ENCODE measurements around the gene TRAPPC13. TPM values are rescaled to one million over a fixed set of nuclear protein-coding genes. Genes with fewer than 3 reads are reported as not detected.
"Not testable (repeated sequence)": the region's sequence is repeated elsewhere in the genome, so short reads cannot be mapped to it uniquely, and the experiment has no call there.

The TRAPPC13 gene
- total RNA-seq = 23.7 TPM

GRCh38 chr5:65624571-65625555 lies at the start of gene TRAPPC13, which contains the start of gene SHLD3:
Gene TRAPPC13 (plus strand): TSS chr5:65625027. CDS start chr5:65625061, 34 bp downstream.
Gene SHLD3 (plus strand): TSS chr5:65625027. CDS start chr5:65629588, 4,561 bp downstream.
- intact Hi-C loops (cut with DNase I) = no loop called here
- peak; percentile 96 for ATAC-seq

GRCh38 chr5:65577141-65577540 lies 47.7 kb upstream of the TRAPPC13 start:
- no peak for ATAC-seq
- intact Hi-C loops (cut with DNase I) = no loop called here

More at GRCh38 chr5:65624571-65625555, at the start of gene TRAPPC13, which contains the start of gene SHLD3:
- peak; percentile 88 for DNase-seq (ENCODE audit: low spot score)

GRCh38 chr5:65588694-65589093 lies 36.1 kb upstream of the TRAPPC13 start:
- no peak for ATAC-seq
- no peak for DNase-seq (ENCODE audit: low spot score)
- intact Hi-C loops (cut with DNase I) = no loop called here

More at GRCh38 chr5:65577141-65577540, 47.7 kb upstream of the TRAPPC13 start:
- DNase-seq (ENCODE audit: low spot score) = no peak

- ATAC-seq; DNase-seq (ENCODE audit: low spot score); intact Hi-C loops (cut with DNase I): not testable (repeated sequence)
Observed at GRCh38 chr5:65601761-65602160, 23.1 kb upstream of the TRAPPC13 start.

GRCh38 chr5:65611524-65611923 lies 13.3 kb upstream of the TRAPPC13 start:
- no peak for ATAC-seq
- DNase-seq (ENCODE audit: low spot score) = no peak

GRCh38 chr5:65612298-65612907 lies 12.4 kb upstream of the TRAPPC13 start:
- intact Hi-C loops (cut with DNase I) = no loop called here
- no peak for DNase-seq (ENCODE audit: low spot score)
- no peak for ATAC-seq

More at GRCh38 chr5:65611524-65611923, 13.3 kb upstream of the TRAPPC13 start:
- intact Hi-C loops (cut with DNase I) = no loop called here

- DNase-seq (ENCODE audit: low spot score) = no peak
- ATAC-seq = no peak
Observed at GRCh38 chr5:65620021-65620420, 4.8 kb upstream of the TRAPPC13 start.

GRCh38 chr5:65621961-65622360 lies 2.9 kb upstream of the TRAPPC13 start:
- DNase-seq (ENCODE audit: low spot score); ATAC-seq; intact Hi-C loops (cut with DNase I): not testable (repeated sequence)

More at GRCh38 chr5:65620021-65620420, 4.8 kb upstream of the TRAPPC13 start:
- intact Hi-C loops (cut with DNase I) = no loop called here

- DNase-seq (ENCODE audit: low spot score) (no peak), ATAC-seq (no peak)
- intact Hi-C loops (cut with DNase I) = no loop called here
Observed at GRCh38 chr5:65623482-65623881, 1.3 kb upstream of the TRAPPC13 start.

- intact Hi-C loops (cut with DNase I) = no loop called here
- DNase-seq (ENCODE audit: low spot score) (peak; percentile 92), ATAC-seq (peak; percentile 99)
Observed at GRCh38 chr5:65624025-65624570, 729 bp upstream of the TRAPPC13 start, which contains the start of gene TRIM23. Gene TRIM23 (minus strand): TSS chr5:65624333. CDS start chr5:65624274, 59 bp downstream.

GRCh38 chr5:65625743-65626142 lies 916 bp downstream of the TRAPPC13 start:
- intact Hi-C loops (cut with DNase I) = no loop called here

GRCh38 chr5:65630981-65631380 lies 6.2 kb downstream of the TRAPPC13 start:
- ATAC-seq (no peak), DNase-seq (ENCODE audit: low spot score) (no peak)
- intact Hi-C loops (cut with DNase I) = no loop called here

More at GRCh38 chr5:65625743-65626142, 916 bp downstream of the TRAPPC13 start:
- ATAC-seq (no peak), DNase-seq (ENCODE audit: low spot score) (no peak)

GRCh38 chr5:65640240-65640639 lies 15.4 kb downstream of the TRAPPC13 start:
- intact Hi-C loops (cut with DNase I) = no loop called here
- DNase-seq (ENCODE audit: low spot score) = no peak
- ATAC-seq = no peak

GRCh38 chr5:65646938-65647337 lies 22.1 kb downstream of the TRAPPC13 start:
- DNase-seq (ENCODE audit: low spot score) = no peak
- intact Hi-C loops (cut with DNase I) = no loop called here

GRCh38 chr5:65647941-65648340 lies 23.1 kb downstream of the TRAPPC13 start:
- no peak for DNase-seq (ENCODE audit: low spot score)
- no peak for ATAC-seq
- intact Hi-C loops (cut with DNase I) = no loop called here

More at GRCh38 chr5:65646938-65647337, 22.1 kb downstream of the TRAPPC13 start:
- ATAC-seq = no peak

- intact Hi-C loops (cut with DNase I) = no loop called here
- ATAC-seq = no peak
- no peak for DNase-seq (ENCODE audit: low spot score)
Observed at GRCh38 chr5:65651144-65651543, 26.3 kb downstream of the TRAPPC13 start.

GRCh38 chr5:65654713-65655112 lies 29.9 kb downstream of the TRAPPC13 start:
- ATAC-seq (no peak), DNase-seq (ENCODE audit: low spot score) (no peak)
- intact Hi-C loops (cut with DNase I) = no loop called here

- intact Hi-C loops (cut with DNase I) = no loop called here
- ATAC-seq = no peak
- no peak for DNase-seq (ENCODE audit: low spot score)
Observed at GRCh38 chr5:65663804-65664521, 39.1 kb downstream of the TRAPPC13 start.

GRCh38 chr5:65668696-65669095 lies 43.9 kb downstream of the TRAPPC13 start:
- DNase-seq (ENCODE audit: low spot score) = no peak
- intact Hi-C loops (cut with DNase I) = no loop called here
- no peak for ATAC-seq

Data from sciatic nerve (tissue), 2 donors.